Astrocyte of the cerebellum (primary cell): Measurements from ENCODE around the gene PDCD4.

Experiments used
- DNase-seq: peaks from one replicate; pipeline ENCODE4 v3.0.0-alpha.2; 2011; ENCODE audit warnings: low read depth
- H3K4me3 ChIP-seq: 2 replicates; pipeline ENCODE4 v1.5.1; 2011; ENCODE audit warnings: mild to moderate bottlenecking, low read depth, low read length, moderate library complexity
- in situ Hi-C: cut with HindIII; loops from 2 replicates; pipeline ENCODE4 v1.10.0; 2017; ENCODE audit warnings: low sequenced_read_pairs
- TF ChIP-seq, protein P1 (sequence below): IDR thresholded peaks from 2 replicates; pipeline ENCODE4 v1.5.1; 2012; ENCODE audit warnings: low read length, low read depth, moderate library complexity, mild to moderate bottlenecking; ENCODE audit errors: missing control alignments

PDCD4 gene

DNA sequence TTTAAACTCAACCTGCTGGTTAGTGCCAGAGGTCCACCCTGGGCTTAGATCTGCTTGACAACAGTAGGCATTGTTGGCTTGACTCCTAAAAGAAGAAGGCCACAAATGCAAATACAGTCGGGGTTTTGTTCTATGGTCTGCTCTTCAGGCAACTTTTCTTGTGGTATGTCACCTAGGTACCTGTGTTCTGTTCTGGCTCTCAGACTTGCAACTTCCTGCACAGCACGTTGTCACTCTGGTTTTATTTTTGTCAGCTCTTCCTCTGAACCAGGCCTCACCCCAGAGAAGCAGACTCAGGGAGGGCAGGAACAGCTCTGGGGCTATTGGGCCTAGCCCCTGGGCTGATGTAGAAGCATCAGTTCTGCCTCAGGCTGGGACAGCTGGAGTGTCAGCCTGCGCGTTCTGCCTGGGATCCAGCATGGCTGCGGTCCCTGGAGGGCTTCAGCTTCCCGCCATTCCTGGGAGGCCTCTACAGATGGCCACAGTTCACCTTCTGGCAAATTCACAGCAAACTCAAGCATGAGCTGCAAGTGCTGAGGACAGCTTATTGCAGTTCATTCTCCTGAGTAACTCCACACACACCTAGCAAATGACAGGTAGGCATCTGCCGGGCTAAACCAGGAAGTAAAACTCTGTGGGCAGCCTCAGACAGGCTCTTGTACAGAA, 11.0 kb upstream of the PDCD4 start:
- TF ChIP-seq, protein P1, sequence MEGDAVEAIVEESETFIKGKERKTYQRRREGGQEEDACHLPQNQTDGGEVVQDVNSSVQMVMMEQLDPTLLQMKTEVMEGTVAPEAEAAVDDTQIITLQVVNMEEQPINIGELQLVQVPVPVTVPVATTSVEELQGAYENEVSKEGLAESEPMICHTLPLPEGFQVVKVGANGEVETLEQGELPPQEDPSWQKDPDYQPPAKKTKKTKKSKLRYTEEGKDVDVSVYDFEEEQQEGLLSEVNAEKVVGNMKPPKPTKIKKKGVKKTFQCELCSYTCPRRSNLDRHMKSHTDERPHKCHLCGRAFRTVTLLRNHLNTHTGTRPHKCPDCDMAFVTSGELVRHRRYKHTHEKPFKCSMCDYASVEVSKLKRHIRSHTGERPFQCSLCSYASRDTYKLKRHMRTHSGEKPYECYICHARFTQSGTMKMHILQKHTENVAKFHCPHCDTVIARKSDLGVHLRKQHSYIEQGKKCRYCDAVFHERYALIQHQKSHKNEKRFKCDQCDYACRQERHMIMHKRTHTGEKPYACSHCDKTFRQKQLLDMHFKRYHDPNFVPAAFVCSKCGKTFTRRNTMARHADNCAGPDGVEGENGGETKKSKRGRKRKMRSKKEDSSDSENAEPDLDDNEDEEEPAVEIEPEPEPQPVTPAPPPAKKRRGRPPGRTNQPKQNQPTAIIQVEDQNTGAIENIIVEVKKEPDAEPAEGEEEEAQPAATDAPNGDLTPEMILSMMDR: no peak
- DNase-seq: no peak
- H3K4me3 ChIP-seq: no peak overlapping the region

DNA sequence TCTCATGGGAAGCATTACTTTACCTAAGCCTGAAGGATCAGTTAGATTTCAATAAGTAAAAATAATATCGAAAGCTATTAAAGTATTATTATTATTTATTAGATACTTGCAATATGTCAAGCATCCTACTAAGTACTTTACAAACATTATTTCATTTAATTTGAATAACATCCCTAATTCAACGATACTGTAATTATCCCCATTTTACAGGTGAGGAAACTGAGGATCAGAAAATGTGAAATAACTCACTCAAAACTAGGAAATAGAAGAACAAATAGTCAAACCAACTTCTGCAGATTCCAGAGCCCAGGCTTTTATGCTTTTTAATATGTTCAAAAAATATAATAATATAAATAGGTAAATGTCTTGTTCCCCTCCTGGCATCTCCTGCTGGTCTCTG, 10.3 kb upstream of the PDCD4 start:
- DNase-seq: no peak
- no peak overlapping the region for H3K4me3 ChIP-seq
- in situ Hi-C loops: no loop called here
- TF ChIP-seq, protein P1: no peak

More for the DNA sequence above, 11.0 kb upstream of the PDCD4 start:
- in situ Hi-C loops: no loop called here

DNA sequence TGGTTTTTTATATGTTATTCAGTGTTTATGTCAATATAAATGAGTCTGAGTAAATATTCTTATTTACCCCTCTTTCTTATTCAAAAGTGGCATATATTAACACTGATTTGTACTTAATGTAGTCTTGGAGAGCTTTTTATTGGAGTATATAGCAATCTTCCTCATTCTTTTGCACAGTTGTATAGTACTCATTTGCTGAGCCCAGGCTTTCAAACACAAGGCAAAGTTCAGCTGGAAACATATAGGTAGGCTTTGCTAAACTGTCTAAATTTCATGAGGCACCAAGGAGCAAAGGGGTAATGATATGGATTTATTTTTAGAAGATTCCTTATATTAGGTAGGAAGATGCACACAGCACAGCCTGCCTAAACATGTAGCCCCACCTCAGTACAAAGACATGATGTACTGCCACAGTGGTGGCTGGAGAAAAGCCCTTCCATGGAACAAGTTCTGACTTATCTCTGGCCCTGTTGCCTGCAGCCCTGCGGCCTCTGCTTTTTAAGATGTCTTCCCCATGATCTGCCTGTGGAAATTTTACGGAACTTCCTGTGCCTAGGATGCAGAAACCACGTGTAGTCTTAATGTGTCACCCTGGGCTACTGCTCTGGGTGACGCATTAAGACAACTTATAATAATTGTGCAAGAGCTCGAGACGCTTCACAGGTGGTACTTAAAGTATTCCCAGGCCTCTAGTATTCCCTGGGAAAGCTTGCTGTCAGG, 9.6 kb upstream of the PDCD4 start:
- TF ChIP-seq, protein P1: no peak
- no peak overlapping the region for H3K4me3 ChIP-seq
- in situ Hi-C loops: no loop called here
- DNase-seq: no peak

DNA sequence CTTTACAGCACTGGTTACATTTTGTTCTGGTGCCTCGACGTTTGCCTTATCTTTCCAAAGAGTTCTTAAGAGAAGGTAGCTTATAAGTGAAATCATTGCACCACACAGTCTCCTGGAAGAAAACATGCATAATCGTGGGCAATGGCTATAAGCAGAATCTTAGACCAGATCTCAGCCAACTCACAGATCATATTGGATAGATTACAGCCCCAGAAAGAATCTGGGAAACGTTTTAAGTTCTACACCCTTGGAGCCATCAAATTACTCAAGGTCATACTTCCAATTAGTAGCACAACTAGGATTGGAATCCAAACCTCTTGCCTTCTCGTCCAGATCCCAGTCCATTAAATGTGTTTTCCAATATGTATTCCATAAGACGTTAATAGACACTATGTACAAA, 8.8 kb upstream of the PDCD4 start:
- in situ Hi-C loops: no loop called here
- TF ChIP-seq, protein P1: no peak
- no peak for DNase-seq
- no peak overlapping the region for H3K4me3 ChIP-seq

DNA sequence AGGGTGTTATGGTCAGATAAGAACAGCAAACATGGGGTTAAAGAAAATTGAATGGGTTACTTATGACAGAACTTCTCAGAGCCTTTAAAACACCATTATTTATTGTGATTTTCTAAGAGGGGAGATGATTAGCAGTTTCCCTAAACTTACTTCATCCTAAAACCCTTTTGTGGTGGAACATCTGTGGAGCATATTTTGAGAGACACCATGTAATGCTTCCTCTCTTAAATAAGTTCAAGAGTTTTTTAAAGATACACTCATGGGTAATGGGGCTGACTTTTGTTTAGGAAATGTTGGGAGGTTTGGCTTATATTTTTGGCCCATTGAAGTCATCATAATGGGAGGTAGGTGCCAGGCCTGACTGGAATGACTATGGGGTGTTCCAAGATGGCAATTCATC, 8.4 kb upstream of the PDCD4 start:
- H3K4me3 ChIP-seq: no peak overlapping the region
- in situ Hi-C loops: no loop called here
- no peak for DNase-seq
- TF ChIP-seq, protein P1: no peak

DNA sequence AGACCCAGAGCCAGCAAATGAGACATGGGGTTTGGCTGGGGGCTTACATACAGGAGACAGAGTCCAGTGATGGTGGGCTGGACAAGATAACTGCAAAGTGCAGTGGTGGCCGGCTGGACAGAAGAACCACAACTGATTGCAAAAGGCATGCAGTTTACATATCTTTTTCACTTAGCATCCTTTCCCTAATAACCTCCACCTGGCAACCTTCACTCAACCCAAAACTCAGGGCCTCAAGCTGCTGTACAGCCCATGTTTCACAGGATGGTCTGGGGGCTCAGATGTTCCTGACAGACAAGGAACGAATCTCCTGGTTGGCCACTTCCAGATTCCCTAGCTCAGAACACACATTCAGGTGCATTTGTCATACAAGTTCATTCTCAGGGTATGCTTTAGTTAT, 7.8 kb upstream of the PDCD4 start:
- no peak overlapping the region for H3K4me3 ChIP-seq
- in situ Hi-C loops: no loop called here
- DNase-seq: no peak
- TF ChIP-seq, protein P1: no peak
